GM18868 (cell line): ENCODE data around the gene FOS.

Experiments used
- ATAC-seq: cut with Tn5 transposase; IDR thresholded peaks from one replicate; pipeline ENCODE4 v1.9.1; 2021; ENCODE audit warnings: mild to moderate bottlenecking, moderate library complexity; ENCODE audit not compliant: unreplicated experiment

The FOS gene

DNA sequence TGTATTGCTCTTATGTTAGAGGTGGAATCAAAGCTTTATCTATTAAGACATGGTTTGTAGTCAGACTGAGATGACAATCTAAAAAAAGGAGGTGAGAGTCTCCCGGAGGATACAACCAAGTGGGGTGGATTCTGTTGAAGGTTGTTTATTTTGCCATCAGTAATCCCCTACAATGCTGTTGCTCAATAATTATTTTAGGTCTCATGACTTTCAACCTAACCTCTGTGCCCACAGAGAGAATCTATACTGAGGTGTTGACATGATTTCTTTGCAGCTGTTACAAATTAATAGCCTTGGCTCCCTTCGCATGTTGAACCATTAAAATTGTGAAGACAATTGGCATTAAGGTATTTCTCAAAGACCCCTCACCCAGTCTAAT lies 28.7 kb upstream of the FOS start:
- peak; percentile 20 for ATAC-seq

DNA sequence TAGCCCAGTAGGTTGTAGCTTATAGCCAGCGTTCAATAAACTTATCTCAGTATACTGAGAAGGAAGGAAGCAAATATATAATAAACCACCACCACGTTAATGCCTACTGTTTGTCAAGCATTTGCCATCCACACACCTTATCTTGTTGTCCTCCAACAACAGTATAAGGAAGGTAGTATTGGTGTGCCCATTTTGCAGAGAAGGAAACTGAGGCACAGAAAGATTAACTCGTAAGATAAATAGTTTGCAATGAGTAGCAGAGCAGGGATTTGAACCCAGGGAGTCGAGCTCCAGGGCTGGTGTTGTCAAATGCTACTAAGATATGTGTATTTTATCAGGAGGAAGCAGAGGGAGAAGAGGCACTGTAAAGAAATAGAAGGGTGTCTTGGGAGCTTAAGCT lies 27.8 kb upstream of the FOS start:
- no peak for ATAC-seq

DNA sequence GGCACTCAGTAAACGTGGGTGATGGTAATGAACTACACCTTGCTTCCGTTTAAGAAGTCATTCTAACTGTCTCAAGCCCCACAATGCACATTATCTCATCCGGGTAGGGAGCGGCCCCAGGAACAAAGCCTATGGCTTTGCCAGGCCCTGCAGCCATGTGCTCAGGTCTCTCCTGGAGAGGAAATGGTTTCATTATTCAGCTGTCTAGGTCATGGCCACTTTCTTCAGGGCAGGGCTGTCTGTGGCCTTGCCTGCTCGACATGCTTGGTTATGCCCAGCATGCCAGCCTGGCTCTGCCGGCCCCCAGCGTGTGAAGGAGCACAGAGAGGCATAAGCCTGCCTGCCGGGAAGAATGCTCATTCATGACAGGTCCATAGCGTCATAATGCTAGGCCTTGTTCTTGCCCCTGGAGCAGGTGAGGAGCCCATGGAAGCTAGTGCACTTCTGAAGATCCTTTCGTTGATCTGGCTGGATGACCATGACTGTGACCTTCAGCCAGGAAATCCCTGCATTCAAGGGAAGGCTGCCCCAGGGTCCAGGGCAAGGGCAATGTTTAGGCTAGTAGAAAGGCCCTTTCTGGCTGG lies 26.3 kb upstream of the FOS start:
- ATAC-seq, result no peak

DNA sequence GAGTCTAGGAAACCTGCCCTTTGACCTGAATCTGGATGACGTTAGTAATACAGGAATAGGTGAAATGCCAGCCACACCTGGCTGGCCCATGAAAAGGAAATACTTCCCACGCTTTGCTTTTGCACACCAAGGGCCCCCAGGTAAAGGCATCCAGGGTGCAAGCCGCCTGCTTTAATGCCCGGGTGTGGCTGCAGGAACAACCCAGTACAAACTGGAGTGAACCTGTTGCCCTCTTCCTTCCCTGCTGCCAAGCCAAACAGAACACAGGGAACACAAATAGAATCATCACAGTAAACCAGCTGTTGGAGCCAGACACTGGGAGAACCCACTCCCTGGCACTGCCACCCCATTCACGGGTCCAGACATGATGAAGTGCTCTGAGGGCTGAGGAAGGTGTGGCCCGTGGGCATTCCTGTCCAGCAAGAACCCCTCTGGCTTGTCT lies 24.2 kb upstream of the FOS start:
- no peak for ATAC-seq

DNA sequence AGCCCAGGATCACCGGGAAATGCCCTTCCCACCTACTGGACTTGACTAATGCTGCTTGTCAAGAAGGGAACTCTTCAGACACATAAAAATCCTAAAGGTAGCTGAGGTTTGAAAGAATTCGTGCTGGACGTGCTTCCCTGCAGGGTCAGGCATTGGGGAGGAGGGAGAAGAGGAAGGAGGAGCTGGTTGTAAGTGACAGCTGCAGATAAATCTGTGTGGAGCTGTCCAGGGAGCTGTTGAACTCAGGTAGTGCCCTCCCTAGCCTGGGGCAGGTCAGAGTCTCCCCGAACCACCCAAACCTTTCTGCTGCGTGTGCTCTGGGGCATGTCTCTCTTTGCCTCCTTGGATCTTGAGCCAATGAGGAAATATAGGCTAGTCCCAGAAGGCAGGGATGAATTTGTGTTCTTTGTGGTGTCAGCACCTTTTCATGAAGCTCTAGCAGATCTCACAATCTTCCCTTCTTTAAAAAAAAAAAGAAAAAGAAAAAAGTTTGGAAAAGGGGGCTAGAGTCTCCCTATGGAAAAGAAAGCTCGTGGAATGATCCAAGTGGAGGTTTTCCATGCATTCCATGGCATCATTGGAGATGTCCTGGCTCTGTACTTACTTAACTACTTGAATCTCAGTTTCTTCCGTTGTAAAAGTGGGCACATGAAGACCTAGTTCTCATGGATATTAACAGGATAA lies 23.6 kb upstream of the FOS start:
- ATAC-seq, result no peak

DNA sequence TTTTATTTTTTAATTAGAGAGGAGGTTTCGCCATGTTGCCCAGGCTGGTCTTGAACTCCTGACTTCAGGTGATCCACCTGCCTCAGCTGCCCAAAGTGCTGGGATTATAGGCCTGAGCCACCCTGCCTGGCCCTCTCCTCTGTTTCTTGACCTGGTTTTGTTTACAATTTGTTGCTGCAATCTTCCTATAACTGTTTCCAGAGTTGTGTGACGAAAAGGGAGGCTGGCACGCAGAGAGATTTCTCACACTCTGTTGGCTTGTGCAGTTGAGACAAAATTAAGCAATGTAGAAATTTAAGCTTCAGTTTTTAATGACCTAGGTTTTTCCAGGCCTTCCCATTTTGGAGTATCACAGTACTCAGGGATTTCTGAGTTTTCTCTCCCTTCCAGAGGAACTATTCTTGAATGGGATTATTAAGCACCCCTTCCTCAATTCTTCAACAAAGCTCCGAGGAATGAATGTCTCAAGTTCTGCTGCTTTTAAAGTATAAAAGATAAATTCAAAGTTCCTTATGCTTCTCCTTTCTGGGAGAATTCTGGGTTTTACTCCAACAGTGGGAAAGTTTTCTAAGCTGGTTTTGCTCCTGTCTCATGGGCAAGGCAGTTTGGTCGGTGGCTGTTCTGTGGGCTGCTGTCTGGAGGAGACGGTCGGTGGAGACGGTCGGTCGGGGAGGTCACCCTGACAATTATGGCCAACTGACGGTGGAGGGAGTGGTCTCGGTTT lies 20.4 kb upstream of the FOS start:
- no peak for ATAC-seq

DNA sequence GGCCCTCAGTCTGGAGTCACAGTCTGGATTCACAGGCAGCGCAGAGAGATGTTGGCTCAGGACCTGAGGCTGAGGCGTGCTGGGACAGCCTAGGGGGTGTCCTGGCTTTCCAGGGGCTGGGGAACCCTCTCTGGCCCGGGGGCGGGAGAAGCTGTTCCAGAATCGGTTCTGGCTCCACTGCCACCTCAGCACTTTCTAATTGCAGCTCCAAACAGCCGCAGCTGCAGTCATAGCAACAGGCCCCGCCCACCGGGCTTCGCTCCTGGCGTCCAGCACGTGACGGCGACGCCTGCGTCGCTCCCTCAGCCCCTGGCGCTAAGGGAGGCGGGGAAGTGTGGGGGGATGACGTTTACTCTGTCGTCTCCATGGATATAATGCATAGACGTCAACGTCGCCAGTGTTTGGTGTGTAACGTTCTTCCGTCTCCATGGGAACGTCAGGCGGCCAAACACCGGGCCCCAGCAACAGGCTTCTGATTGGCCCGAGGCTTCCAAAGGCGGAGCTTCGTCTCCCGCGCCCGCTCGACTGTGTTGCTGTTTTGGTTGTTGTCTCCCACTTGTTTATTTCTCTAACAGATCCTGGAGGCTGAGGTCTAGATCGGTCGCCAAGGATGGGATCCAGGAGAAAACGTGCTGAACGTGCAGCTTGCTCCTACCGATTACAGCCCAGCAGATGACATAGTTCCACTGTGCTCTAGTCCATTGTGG lies 19.7 kb upstream of the FOS start:
- peak; percentile 98 for ATAC-seq

DNA sequence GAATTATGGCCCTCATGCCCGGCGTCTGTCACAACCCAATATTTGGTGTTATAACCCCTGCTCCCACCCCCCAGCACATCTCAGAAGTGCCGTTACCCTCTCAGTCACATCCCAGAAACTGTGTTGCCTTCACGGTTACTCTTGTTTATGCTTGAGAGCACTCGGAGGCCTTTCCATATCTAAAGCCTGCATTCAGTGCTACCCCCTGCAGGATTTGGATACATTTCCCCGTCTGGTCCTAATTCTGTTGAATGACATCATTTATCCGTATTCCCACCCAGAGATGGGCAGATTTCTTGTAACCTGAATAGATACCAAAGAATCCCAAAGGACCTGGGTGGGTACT lies 19.1 kb upstream of the FOS start:
- no peak for ATAC-seq

DNA sequence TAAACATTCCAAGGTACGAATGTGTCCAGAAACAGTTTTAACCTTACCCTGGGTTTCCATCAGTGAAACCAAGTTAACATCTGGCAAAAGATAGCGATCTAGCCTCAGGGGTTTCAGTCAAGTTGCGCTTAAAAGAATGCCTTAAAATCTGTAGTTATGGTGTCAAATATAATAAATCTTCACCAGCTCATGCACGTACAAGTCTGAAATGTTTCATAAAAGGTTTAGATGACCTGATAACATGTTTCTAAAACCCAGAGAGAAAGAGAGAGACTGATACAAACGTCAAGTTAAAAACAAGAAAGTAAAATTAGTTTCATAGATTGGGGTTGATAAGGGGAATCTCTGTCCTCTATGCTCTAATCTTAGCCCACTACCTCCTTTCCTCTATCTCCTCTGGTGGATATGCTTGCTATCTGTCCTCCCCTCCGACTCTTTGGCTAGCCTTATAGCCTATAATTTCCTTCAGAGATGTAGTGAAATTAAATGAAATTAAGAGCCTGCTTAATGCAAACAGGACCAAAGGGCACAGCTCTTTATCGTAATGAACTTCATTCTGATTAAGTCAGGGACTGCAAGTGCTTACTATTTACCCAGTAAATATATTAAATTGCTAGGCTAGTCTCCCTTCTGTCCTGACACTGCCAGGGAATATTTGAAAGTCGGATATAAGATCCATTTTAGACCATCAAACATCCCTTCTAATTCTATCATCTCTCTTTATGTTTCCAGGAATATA lies 18.4 kb upstream of the FOS start:
- no peak for ATAC-seq

DNA sequence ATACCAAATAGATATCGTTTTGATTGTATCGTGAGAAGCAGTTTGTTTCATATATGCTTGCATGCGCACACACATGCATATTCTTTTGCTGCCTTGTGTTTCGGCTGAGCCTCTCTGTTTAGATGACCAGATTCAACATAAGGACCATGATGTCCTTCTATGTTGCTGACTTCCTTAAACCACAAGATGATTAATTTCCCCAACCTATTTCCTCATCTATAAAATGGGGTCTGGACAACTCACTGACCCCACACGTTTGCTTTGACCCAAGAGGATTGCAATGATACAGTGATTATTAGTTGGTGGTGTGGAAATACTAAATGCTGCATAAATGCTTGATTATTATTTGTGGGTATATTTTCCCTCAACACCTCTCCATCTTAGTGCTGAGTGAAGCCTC lies 16.8 kb upstream of the FOS start:
- ATAC-seq, result no peak

DNA sequence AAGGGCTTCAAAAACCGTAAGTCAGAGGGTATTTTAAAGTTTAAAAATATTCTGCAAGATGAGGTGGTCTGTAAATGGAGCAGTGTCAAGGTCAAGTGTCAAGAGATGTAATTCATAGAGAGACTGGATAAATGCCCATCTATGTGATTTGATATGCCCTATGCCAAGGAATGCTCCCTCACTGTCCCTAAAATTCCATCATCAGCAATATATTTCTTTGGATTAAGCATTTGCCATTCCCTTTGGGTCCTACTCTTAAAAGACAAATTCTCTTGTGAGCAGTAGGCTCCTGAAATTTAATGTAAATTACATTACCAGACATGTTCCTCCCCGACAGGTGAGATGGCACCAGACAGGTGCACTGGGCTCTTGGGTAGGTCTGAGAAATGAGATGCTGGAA lies 16.0 kb upstream of the FOS start:
- ATAC-seq, result no peak

DNA sequence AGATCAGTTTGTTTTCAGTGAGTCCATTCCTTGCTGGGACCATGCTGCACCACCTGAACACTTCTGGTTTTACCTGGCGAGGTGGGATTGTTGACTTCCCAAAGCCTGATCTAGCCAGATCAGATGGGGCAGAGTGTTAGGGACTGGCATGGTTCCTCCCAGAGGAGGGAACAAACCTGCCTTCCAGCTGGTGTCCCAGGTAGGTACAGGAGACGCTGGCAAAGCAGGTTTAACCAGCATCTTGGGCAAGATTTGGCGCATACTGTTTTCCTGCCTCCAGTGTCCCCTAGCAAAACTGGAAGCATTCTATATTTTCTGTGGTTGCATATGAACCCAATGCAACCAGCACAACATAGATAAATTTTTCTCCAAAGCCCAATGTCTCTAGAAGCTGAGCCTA lies 14.6 kb upstream of the FOS start:
- no peak for ATAC-seq

DNA sequence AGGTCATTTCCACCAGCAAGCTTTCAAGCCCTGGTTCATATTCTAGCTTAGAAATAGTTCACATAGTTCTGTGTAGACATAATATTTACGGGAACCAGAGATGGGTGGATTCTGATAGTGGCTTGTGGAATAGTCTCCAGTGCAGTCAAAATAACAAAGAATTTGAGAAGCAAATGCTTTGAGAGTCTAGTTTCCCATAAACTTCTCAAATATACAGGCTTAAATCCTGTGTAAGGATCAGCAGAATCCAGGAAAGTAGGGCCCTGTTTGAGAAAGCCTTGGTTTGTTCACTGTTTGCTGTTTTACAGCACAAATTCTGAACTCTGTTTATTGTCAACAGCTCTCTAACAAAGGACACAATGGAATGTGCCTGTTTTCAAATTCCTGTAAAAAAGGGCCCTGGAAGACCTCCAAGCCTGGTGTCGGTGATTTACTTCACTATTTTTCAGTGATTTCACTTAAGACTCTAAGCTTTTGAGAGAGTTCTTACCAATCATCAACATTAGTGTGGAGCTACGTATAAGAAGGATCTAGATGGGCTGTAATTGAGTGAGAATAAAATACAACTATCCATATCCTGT lies 11.4 kb upstream of the FOS start:
- no peak for ATAC-seq

DNA sequence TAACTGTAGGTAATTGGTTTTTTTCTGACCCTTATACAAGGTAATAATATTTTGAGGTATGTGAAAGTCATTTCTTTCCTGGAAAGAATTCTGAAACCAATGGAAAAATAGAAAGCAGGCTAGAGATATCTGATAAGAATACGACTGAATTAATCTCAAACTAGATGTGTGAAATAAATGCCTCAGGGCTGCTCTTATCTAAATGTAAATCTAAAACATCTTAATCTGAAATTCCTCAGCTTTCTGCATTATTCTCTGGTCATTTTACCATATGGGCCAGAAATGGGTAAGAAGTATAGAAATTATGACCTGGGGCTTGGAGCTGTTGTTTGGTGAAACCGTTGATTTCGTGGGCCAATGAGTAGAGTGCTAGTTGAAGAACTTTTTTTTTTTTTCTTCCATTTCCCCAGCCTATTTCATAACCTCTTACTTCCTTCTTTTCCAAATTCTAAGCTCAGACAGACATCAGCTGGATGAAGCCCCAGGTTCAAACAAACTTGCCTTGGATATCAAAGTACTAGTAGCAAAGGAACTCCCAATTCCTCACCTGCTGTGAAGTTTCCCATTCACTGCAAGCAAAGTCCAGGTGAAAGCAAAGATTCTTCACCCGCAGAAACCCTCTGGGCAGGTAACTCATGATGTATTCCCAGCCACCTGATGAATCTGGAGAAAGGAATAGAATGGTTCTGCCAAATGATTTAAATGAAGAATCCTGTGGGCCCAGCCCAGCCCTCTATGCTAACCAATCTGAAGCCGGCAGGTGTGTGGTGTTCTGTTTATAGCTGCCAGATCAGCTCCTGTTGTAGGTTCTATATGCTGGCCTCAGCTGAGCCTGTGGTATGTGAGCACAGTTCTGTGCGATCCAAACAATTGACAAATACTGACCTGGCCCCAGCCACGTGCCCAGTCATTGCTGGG lies 9.7 kb upstream of the FOS start:
- ATAC-seq, result no peak

DNA sequence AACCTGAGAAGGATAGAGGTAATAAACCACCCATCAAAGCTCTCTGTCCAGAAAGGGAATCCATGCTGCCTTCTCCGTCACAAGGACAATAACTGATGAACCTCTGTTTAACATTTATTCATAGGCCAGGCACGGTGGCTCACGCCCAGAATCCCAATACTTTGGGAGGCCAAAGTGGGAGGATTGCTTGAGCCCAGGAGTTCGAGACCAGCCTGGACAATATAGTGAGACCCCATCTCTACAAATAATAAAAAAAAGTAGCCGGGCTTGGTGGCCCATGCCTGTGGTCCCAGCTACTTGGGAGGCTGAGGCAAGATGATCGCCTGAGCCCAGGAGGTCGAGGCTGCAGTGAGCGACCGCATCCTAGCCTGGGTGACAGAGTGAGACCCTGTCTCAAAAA lies 7.1 kb upstream of the FOS start:
- no peak for ATAC-seq

DNA sequence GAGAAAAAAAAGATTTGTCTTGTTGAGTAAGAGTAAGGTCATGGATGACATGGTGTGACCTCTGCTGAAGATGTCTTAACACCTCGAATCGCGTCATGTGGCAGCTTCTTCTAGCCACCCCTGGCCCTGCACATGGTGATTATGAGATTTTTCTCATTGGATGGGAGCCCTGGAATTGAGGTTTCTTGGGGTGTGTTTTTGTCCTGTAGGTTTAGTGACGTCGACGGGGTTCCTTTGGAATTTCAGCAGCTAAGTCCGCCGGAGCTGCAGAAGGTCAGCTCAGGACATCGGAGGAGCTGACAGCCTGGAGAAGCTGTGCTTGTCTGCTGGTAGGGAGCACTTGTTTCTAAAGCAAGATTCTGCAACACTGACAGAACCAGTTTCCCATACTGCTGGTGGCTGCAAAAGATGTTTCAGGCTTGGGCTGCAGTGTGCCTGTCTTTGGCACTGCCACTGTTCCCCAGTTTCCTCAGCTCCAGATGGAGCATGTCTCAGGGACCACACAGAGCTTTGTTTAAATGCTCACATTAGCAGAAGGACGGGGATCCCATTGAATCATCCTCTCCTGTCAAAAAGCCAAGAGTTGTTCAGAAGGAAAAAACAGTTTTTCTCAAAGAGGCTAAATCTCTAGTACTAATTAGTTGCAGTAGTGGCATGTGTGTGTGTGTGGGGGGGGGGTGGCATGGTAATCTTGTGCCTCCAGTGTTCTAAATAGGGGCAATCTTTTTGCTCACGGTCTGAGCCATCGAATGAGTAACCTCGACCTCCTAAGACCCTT lies 5.2 kb upstream of the FOS start:
- no peak for ATAC-seq

DNA sequence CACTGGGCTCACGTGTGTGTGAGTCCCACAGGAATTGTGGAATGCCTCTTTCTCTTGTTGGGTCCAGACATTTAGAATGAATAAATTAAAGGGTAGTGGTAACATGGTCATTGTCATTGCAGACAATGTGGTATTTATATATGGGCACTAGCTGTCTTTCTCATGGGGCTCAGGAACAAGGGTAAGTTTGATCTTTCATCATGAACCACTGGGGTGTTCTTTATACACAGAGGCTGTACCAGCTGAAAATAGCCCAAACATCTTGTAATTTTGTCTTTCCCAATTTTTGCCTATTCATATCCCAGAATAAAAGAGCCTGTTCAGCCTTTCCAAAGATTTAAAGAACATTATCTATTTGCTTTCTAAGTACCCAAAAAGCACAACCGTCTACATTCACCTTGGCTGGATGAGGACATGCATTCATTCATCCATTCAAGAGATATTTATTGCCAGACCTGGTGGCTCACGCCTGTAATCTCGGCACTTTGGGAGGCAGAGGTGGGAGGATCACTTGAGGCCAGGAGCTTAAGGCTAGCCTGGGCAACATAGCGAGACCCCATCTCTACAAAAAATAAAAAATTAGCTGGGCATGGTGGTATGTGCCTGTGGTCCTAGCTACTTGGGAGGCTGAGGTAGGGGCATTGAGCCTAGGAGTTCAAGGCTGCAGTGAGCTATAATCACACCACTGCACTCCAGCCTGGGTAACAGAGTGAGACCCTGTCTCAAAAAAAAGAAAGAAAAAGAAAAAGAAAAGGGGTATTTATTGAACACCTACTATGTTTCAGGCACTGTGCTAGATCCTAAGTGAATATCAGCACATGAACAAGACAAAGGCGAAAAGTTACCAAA lies 4.4 kb upstream of the FOS start:
- ATAC-seq, result no peak

DNA sequence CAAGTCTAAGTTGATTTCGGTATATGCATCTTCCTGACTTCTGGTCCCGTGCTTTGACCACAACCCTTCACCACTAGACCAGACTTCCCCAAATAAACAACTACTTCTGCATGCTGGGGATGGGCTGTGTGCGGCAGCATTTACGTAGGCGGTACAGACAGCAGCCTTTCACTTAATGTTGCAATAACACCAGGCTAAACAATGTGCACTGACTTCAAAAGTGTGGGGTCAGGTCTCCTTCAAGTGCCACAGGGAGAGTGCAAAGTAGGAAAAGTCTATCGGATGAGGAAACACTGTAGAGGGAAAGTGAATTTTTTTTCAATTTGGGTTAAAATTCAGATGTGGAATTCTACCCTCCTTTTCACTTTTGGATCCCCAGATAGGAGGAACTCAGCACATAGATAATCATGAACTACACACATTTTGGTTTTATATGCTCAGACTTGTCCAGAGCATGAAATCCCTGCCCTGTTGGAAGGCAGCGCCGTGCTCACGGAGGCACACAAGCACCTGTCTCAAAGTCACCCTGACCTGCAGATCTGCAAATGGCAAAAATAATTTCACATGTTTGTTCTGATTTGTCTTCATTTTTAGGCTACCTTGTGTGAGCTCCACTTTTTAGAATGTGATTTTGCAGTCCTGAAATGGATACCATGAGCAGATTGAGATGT lies 3.6 kb upstream of the FOS start:
- no peak for ATAC-seq
